Activated naive CD8-positive, alpha-beta T cell treated with anti-CD3 and anti-CD28 coated beads, Interleukin-2, amount 10 ng/mL, durations not matched to agents 7 days and 5 days (primary cell): ENCODE measurements around the gene WDR7. TPM values are rescaled to one million over a fixed set of nuclear protein-coding genes. Genes with fewer than 3 reads are reported as not detected.

Source experiments
- ATAC-seq: fragments of 150-1000 bp; cut with Tn5 transposase; one replicate; pipeline ENCODE4 v1.10.0; 2021; ENCODE audit warnings: low read depth, moderate library complexity
- POLR2A ChIA-PET: fragments of 350-600 bp; sonication (Branson Sonifier 250); formaldehyde crosslinking; loops from one replicate; lab custom pipeline; 2021; ENCODE audit warnings: antibody characterized with exemption; lab: Charles Lee
- DNase-seq: peaks from one replicate; pipeline ENCODE4 v3.0.0; 2021
- H3K27ac Mint-ChIP-seq: one replicate; pipeline ENCODE4 v1.8.0; 2022; ENCODE audit warnings: mild to moderate bottlenecking, mixed read lengths
- H3K27me3 Mint-ChIP-seq: one replicate; pipeline ENCODE4 v1.8.0; 2022; ENCODE audit warnings: mild to moderate bottlenecking, moderate library complexity, mixed read lengths
- H3K36me3 Mint-ChIP-seq: one replicate; pipeline ENCODE4 v1.8.0; 2021; ENCODE audit warnings: mild to moderate bottlenecking, mixed read lengths
- H3K4me1 Mint-ChIP-seq: one replicate; pipeline ENCODE4 v1.8.0; 2021; ENCODE audit warnings: mixed read lengths
- H3K4me3 Mint-ChIP-seq: one replicate; pipeline ENCODE4 v1.8.0; 2022; ENCODE audit warnings: mild to moderate bottlenecking, moderate library complexity, mixed read lengths
- H3K9me3 Mint-ChIP-seq: one replicate; pipeline ENCODE4 v1.8.0; 2021; ENCODE audit warnings: mixed read lengths
- total RNA-seq, 2 experiments: library from RNA; stranded (reverse); gene quantifications; one replicate each; pipeline ENCODE4 v1.2.3, GENCODE V29; 2021

WDR7 gene
- total RNA-seq, 2 experiments from 2014 or later = 42.8 to 43.1 TPM

- peaks cover 13% of the 10 kb centered on the region for H3K4me1 Mint-ChIP-seq
- no peak for DNase-seq
- H3K36me3 Mint-ChIP-seq = no peaks in the 10 kb centered on the region
- no peak for ATAC-seq
- H3K27ac Mint-ChIP-seq = no peak overlapping the region
- H3K27me3 Mint-ChIP-seq = peaks cover 1% of the 10 kb centered on the region
- H3K4me3 Mint-ChIP-seq = no peak overlapping the region
- POLR2A ChIA-PET = no interaction called here
- H3K9me3 Mint-ChIP-seq = no peaks in the 10 kb centered on the region
These were observed 367.7 kb downstream of the WDR7 start for GRCh38 chr18:57018845-57019244.

- Mint-ChIP-seq H3K9me3 (no peaks in the 10 kb centered on the region), H3K36me3 (peaks cover 1% of the 10 kb centered on the region), H3K27ac (no peak overlapping the region), H3K4me1 (peaks cover 1% of the 10 kb centered on the region), H3K27me3 (no peaks in the 10 kb centered on the region), H3K4me3 (no peak overlapping the region)
- POLR2A ChIA-PET = no interaction called here
- no peak for ATAC-seq
- no peak for DNase-seq
These were observed 371.6 kb downstream of the WDR7 start for GRCh38 chr18:57022716-57023115.

GRCh38 chr18:57023275-57023882, 372.2 kb downstream of the WDR7 start:
- Mint-ChIP-seq H3K4me1 (no peaks in the 10 kb centered on the region), H3K27me3 (no peaks in the 10 kb centered on the region), H3K9me3 (no peaks in the 10 kb centered on the region), H3K27ac (no peak overlapping the region), H3K36me3 (peaks cover 4% of the 10 kb centered on the region), H3K4me3 (no peak overlapping the region)
- DNase-seq = no peak
- POLR2A ChIA-PET = no interaction called here
- ATAC-seq = no peak

GRCh38 chr18:57025540-57025939, 374.4 kb downstream of the WDR7 start:
- no peaks in the 10 kb centered on the region for H3K4me1 Mint-ChIP-seq
- POLR2A ChIA-PET = no interaction called here
- H3K36me3 Mint-ChIP-seq = peaks cover 7% of the 10 kb centered on the region
- no peaks in the 10 kb centered on the region for H3K9me3 Mint-ChIP-seq
- DNase-seq (no peak), ATAC-seq (no peak)
- no peak overlapping the region for H3K4me3 Mint-ChIP-seq
- H3K27ac Mint-ChIP-seq = no peak overlapping the region
- no peaks in the 10 kb centered on the region for H3K27me3 Mint-ChIP-seq

- Mint-ChIP-seq H3K27me3 (no peaks in the 10 kb centered on the region), H3K36me3 (peaks cover 7% of the 10 kb centered on the region), H3K9me3 (no peaks in the 10 kb centered on the region), H3K4me1 (no peaks in the 10 kb centered on the region), H3K27ac (no peak overlapping the region), H3K4me3 (no peak overlapping the region)
- POLR2A ChIA-PET = no interaction called here
- ATAC-seq (no peak), DNase-seq (no peak)
These were observed 375.2 kb downstream of the WDR7 start for GRCh38 chr18:57026316-57026715.

GRCh38 chr18:57027190-57027708, 376.1 kb downstream of the WDR7 start:
- no peaks in the 10 kb centered on the region for H3K9me3 Mint-ChIP-seq
- no peak overlapping the region for H3K4me3 Mint-ChIP-seq
- H3K36me3 Mint-ChIP-seq = peaks cover 8% of the 10 kb centered on the region
- DNase-seq (no peak), ATAC-seq (no peak)
- H3K27ac Mint-ChIP-seq = no peak overlapping the region
- H3K27me3 Mint-ChIP-seq = no peaks in the 10 kb centered on the region
- no peaks in the 10 kb centered on the region for H3K4me1 Mint-ChIP-seq
- POLR2A ChIA-PET = no interaction called here

GRCh38 chr18:57029761-57030160, 378.6 kb downstream of the WDR7 start:
- H3K27me3 Mint-ChIP-seq = no peaks in the 10 kb centered on the region
- no peak for ATAC-seq

GRCh38 chr18:57030417-57030816, 379.3 kb downstream of the WDR7 start:
- no peaks in the 10 kb centered on the region for H3K27me3 Mint-ChIP-seq

More at GRCh38 chr18:57029761-57030160, 378.6 kb downstream of the WDR7 start:
- Mint-ChIP-seq H3K36me3 (peaks cover 8% of the 10 kb centered on the region), H3K4me1 (no peaks in the 10 kb centered on the region), H3K27ac (no peak overlapping the region), H3K4me3 (no peak overlapping the region), H3K9me3 (no peaks in the 10 kb centered on the region)
- POLR2A ChIA-PET = no interaction called here
- DNase-seq = no peak

GRCh38 chr18:57035590-57035989, 384.4 kb downstream of the WDR7 start:
- Mint-ChIP-seq H3K36me3 (peaks cover 2% of the 10 kb centered on the region), H3K27me3 (no peaks in the 10 kb centered on the region), H3K9me3 (no peaks in the 10 kb centered on the region), H3K4me1 (no peaks in the 10 kb centered on the region), H3K27ac (no peak overlapping the region), H3K4me3 (no peak overlapping the region)
- no peak for DNase-seq
- POLR2A ChIA-PET = no interaction called here
- no peak for ATAC-seq

More at GRCh38 chr18:57030417-57030816, 379.3 kb downstream of the WDR7 start:
- DNase-seq (no peak), ATAC-seq (no peak)
- H3K4me1 Mint-ChIP-seq = no peaks in the 10 kb centered on the region
- POLR2A ChIA-PET = no interaction called here
- no peaks in the 10 kb centered on the region for H3K9me3 Mint-ChIP-seq
- H3K27ac Mint-ChIP-seq = no peak overlapping the region
- peaks cover 8% of the 10 kb centered on the region for H3K36me3 Mint-ChIP-seq
- H3K4me3 Mint-ChIP-seq = no peak overlapping the region

GRCh38 chr18:57038395-57038794, 387.2 kb downstream of the WDR7 start:
- no peaks in the 10 kb centered on the region for H3K4me1 Mint-ChIP-seq
- H3K4me3 Mint-ChIP-seq = no peak overlapping the region
- H3K27ac Mint-ChIP-seq = no peak overlapping the region
- POLR2A ChIA-PET = no interaction called here
- H3K9me3 Mint-ChIP-seq = no peaks in the 10 kb centered on the region
- DNase-seq = no peak
- H3K36me3 Mint-ChIP-seq = no peaks in the 10 kb centered on the region
- no peak for ATAC-seq
- no peaks in the 10 kb centered on the region for H3K27me3 Mint-ChIP-seq

GRCh38 chr18:57040175-57040574, 389.0 kb downstream of the WDR7 start:
- Mint-ChIP-seq H3K4me1 (no peaks in the 10 kb centered on the region), H3K4me3 (no peak overlapping the region), H3K27ac (no peak overlapping the region), H3K27me3 (no peaks in the 10 kb centered on the region), H3K9me3 (peaks cover 1% of the 10 kb centered on the region), H3K36me3 (no peaks in the 10 kb centered on the region)
- ATAC-seq (no peak), DNase-seq (no peak)
- POLR2A ChIA-PET = no interaction called here

GRCh38 chr18:57043241-57043640, 392.1 kb downstream of the WDR7 start:
- no peak for ATAC-seq
- no peak for DNase-seq
- Mint-ChIP-seq H3K36me3 (no peaks in the 10 kb centered on the region), H3K9me3 (peaks cover 5% of the 10 kb centered on the region), H3K27ac (no peak overlapping the region), H3K4me1 (no peaks in the 10 kb centered on the region), H3K27me3 (peaks cover 2% of the 10 kb centered on the region), H3K4me3 (no peak overlapping the region)
- POLR2A ChIA-PET = no interaction called here

- H3K36me3 Mint-ChIP-seq = no peaks in the 10 kb centered on the region
- ATAC-seq (no peak), DNase-seq (no peak)
- POLR2A ChIA-PET = no interaction called here
- H3K4me1 Mint-ChIP-seq = no peaks in the 10 kb centered on the region
- peaks cover 2% of the 10 kb centered on the region for H3K27me3 Mint-ChIP-seq
- peaks cover 5% of the 10 kb centered on the region for H3K9me3 Mint-ChIP-seq
- no peak overlapping the region for H3K4me3 Mint-ChIP-seq
- H3K27ac Mint-ChIP-seq = no peak overlapping the region
These were observed 397.2 kb downstream of the WDR7 start for GRCh38 chr18:57048351-57048750.

GRCh38 chr18:57048859-57049258, 397.7 kb downstream of the WDR7 start:
- H3K4me3 Mint-ChIP-seq = no peak overlapping the region

More at GRCh38 chr18:57048859-57049258, 397.7 kb downstream of the WDR7 start:
- Mint-ChIP-seq H3K36me3 (no peaks in the 10 kb centered on the region), H3K4me1 (no peaks in the 10 kb centered on the region), H3K27ac (no peak overlapping the region), H3K27me3 (peaks cover 2% of the 10 kb centered on the region), H3K9me3 (peaks cover 5% of the 10 kb centered on the region)
- POLR2A ChIA-PET = no interaction called here
- DNase-seq (no peak), ATAC-seq (no peak)
